GM23338 (cell line): ENCODE data around the gene CD2AP. TPM values are rescaled to one million over a fixed set of nuclear protein-coding genes. Genes with fewer than 3 reads are reported as not detected.
A peak's percentile ranks its signal among the peaks of the same experiment; 100 is the strongest.

ENCODE experiments used
- ATAC-seq: fragments of 200-7000 bp; cut with Tn5 transposase; 3 replicates; pipeline ENCODE4 v1.9.1; 2020
- DNase-seq: peaks from one replicate; pipeline ENCODE4 v3.0.0-alpha.2; 2015; ENCODE audit warnings: low spot score
- H2AFZ ChIP-seq: fragments of 200-600 bp; sonication (generic); 2 replicates; pipeline ENCODE4 v1.8.0; 2016; ENCODE audit warnings: antibody characterized with exemption, mild to moderate bottlenecking, moderate library complexity
- H3F3A ChIP-seq: fragments of 200-600 bp; sonication (generic); replicated peaks from 2 replicates; pipeline ENCODE4 v1.8.0; 2017; ENCODE audit warnings: antibody characterized with exemption, mixed run types, low read depth
- H3K27ac ChIP-seq: fragments of 200-600 bp; sonication (generic); 2 replicates; pipeline ENCODE4 v1.6.1; 2016; ENCODE audit warnings: low read depth
- H3K27me3 ChIP-seq: fragments of 200-600 bp; sonication (generic); 2 replicates; pipeline ENCODE4 v1.8.0; 2016; ENCODE audit warnings: mild to moderate bottlenecking, mixed run types, moderate library complexity; ENCODE audit not compliant: insufficient read depth
- H3K36me3 ChIP-seq: fragments of 200-600 bp; sonication (generic); 2 replicates; pipeline ENCODE4 v1.8.0; 2016; ENCODE audit warnings: mild to moderate bottlenecking; ENCODE audit not compliant: insufficient read depth
- H3K4me1 ChIP-seq: fragments of 200-600 bp; sonication (generic); 2 replicates; pipeline ENCODE4 v1.8.0; 2016; ENCODE audit warnings: mild to moderate bottlenecking, moderate library complexity; ENCODE audit not compliant: insufficient read depth
- H3K4me2 ChIP-seq: fragments of 200-600 bp; sonication (generic); 2 replicates; pipeline ENCODE4 v1.7.1; 2017; ENCODE audit warnings: mixed run types
- H3K4me3 ChIP-seq: fragments of 200-600 bp; sonication (generic); 2 replicates; pipeline ENCODE4 v1.6.1; 2016; ENCODE audit warnings: mixed run types
- H3K79me2 ChIP-seq: fragments of 200-600 bp; sonication (generic); replicated peaks from 2 replicates; pipeline ENCODE4 v1.8.0; 2017; ENCODE audit warnings: mild to moderate bottlenecking; ENCODE audit not compliant: insufficient read depth
- H3K9me2 ChIP-seq: fragments of 200-600 bp; sonication (generic); 2 replicates; pipeline ENCODE4 v1.8.0; 2017; ENCODE audit not compliant: insufficient read depth
- H4K20me1 ChIP-seq: fragments of 200-600 bp; sonication (generic); replicated peaks from 2 replicates; pipeline ENCODE4 v1.8.0; 2017; ENCODE audit warnings: mild to moderate bottlenecking; ENCODE audit not compliant: insufficient read depth
- H3K27ac Mint-ChIP-seq: 2 replicates; pipeline ENCODE4 v1.8.0; 2020; ENCODE audit warnings: inconsistent platforms, mild to moderate bottlenecking, moderate library complexity, mixed read lengths
- H3K27me3 Mint-ChIP-seq: 3 replicates; pipeline ENCODE4 v1.8.0; 2022; ENCODE audit warnings: low read depth, mild to moderate bottlenecking, moderate library complexity, mixed read lengths, inconsistent platforms; ENCODE audit not compliant: insufficient read depth, poor library complexity
- H3K36me3 Mint-ChIP-seq: 3 replicates; pipeline ENCODE4 v1.8.0; 2021; ENCODE audit warnings: low read depth, mild to moderate bottlenecking, inconsistent platforms, moderate library complexity, mixed read lengths
- H3K4me1 Mint-ChIP-seq: 3 replicates; pipeline ENCODE4 v1.8.0; 2020; ENCODE audit warnings: mild to moderate bottlenecking, inconsistent platforms, mixed read lengths
- H3K4me3 Mint-ChIP-seq: 3 replicates; pipeline ENCODE4 v1.8.0; 2021; ENCODE audit warnings: moderate library complexity, mild to moderate bottlenecking, inconsistent platforms, mixed read lengths
- H3K9me3 Mint-ChIP-seq: 3 replicates; pipeline ENCODE4 v1.8.0; 2020; ENCODE audit warnings: moderate library complexity, mild to moderate bottlenecking, inconsistent platforms, mixed read lengths
- CREB1 ChIP-seq: fragments of 250-450 bp; sonication (Bioruptor Pico); IDR thresholded peaks from 2 replicates; pipeline ENCODE4 v1.5.0; 2020; ENCODE audit warnings: low read depth, mild to moderate bottlenecking, moderate library complexity
- CTCF ChIP-seq, 2 experiments: fragments of 200-600 bp in 1 of 2; sonication (generic) in 1 of 2; conservative IDR thresholded peaks; 2 replicates each; pipeline versions ENCODE4 v1.5.1 to v1.6.1; 2016 to 2017; ENCODE audit warnings: antibody characterized with exemption in 2 of 2, low read depth in 2 of 2, mild to moderate bottlenecking in 2 of 2, moderate library complexity in 1 of 2
- EZH2 ChIP-seq: fragments of 200-600 bp; sonication (generic); IDR thresholded peaks from one replicate; pipeline ENCODE4 v1.8.0; 2017; ENCODE audit warnings: antibody characterized with exemption, mild to moderate bottlenecking, low read depth; ENCODE audit not compliant: unreplicated experiment
- EZH2phosphoT487 ChIP-seq: fragments of 200-600 bp; sonication (generic); IDR thresholded peaks from one replicate; pipeline ENCODE4 v1.8.1; 2018; ENCODE audit warnings: antibody characterized with exemption; ENCODE audit not compliant: unreplicated experiment
- NANOG ChIP-seq: IDR thresholded peaks from 2 replicates; pipeline ENCODE4 v1.6.1; 2016; ENCODE audit warnings: antibody characterized with exemption, borderline replicate concordance
- STAT1 ChIP-seq: IDR thresholded peaks from one replicate; pipeline ENCODE4 v1.6.1; 2016; ENCODE audit warnings: antibody characterized with exemption; ENCODE audit not compliant: unreplicated experiment
- ZNF114 ChIP-seq: fragments of 250-450 bp; sonication (Bioruptor Pico); IDR thresholded peaks from 2 replicates; pipeline ENCODE4 v1.5.0; 2020; ENCODE audit warnings: mild to moderate bottlenecking, moderate library complexity
- ZNF331 ChIP-seq: fragments of 250-450 bp; sonication (Bioruptor Pico); IDR thresholded peaks from 2 replicates; pipeline ENCODE4 v1.5.0; 2020; ENCODE audit warnings: low read depth, mild to moderate bottlenecking, moderate library complexity
- long read RNA-seq: library from polyadenylated mRNA; unstranded; transcript quantifications from one replicate; pipeline ENCODE4 v2.0.0, GENCODE V29; 2020; ENCODE audit not compliant: unreplicated experiment
- polyA plus RNA-seq: library from polyadenylated mRNA; unstranded; fragments of >200 nt; fragmentation: Nextera tagmentation; extraction: Ambion mirVana; gene quantifications from 2 replicates; pipeline ENCODE4 v1.2.1, GENCODE V29; 2016
- total RNA-seq: library from RNA; depleted of rRNA; stranded (reverse); fragments of >200 nt; shearing (Covaris generic); gene quantifications from 2 replicates; pipeline ENCODE4 v1.2.3, GENCODE V29; 2014; rRNA removed
- TF ChIP-seq, protein P1 (sequence below): IDR thresholded peaks from one replicate; pipeline ENCODE4 v1.6.1; 2018; ENCODE audit warnings: antibody characterized with exemption; ENCODE audit not compliant: unreplicated experiment
- TF ChIP-seq, protein P2 (sequence below): IDR thresholded peaks from 2 replicates; pipeline ENCODE4 v1.6.1; 2016; ENCODE audit warnings: antibody characterized with exemption

CD2AP gene, protein sequence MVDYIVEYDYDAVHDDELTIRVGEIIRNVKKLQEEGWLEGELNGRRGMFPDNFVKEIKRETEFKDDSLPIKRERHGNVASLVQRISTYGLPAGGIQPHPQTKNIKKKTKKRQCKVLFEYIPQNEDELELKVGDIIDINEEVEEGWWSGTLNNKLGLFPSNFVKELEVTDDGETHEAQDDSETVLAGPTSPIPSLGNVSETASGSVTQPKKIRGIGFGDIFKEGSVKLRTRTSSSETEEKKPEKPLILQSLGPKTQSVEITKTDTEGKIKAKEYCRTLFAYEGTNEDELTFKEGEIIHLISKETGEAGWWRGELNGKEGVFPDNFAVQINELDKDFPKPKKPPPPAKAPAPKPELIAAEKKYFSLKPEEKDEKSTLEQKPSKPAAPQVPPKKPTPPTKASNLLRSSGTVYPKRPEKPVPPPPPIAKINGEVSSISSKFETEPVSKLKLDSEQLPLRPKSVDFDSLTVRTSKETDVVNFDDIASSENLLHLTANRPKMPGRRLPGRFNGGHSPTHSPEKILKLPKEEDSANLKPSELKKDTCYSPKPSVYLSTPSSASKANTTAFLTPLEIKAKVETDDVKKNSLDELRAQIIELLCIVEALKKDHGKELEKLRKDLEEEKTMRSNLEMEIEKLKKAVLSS
- 81.7 and 93.2 TPM in 2 replicates for total RNA-seq
- polyA plus RNA-seq: 29.9 and 38.0 TPM in 2 replicates
- long read RNA-seq, partial matches to known transcripts: 15 of 22 reads
- long read RNA-seq, other reads (novel, unspliced or antisense): 7 of 22 reads

GRCh38 chr6:47477497-47478232 is at the start of gene CD2AP:
CD2AP (plus strand) TSS chr6:47477789; CDS start chr6:47478245, 456 bp downstream.
- DNase-seq (peak; percentile 97), ATAC-seq (peak; percentile 82)
- Mint-ChIP-seq H3K36me3 (peaks cover 2% of the 10 kb centered on the region; the same call in 1 of the 3 replicates), H3K27me3 (peaks cover 6% of the 10 kb centered on the region), H3K27ac (peak within 1 kb of the TSS; percentile 99), H3K9me3 (no peaks in the 10 kb centered on the region; the same call in 2 of the 3 replicates), H3K4me1 (peaks cover 35% of the 10 kb centered on the region), H3K4me3 (peak within 1 kb of the TSS; percentile 96)
- peak within 1 kb of the TSS; percentile 98 for H3K27ac ChIP-seq
- peak within 1 kb of the TSS; percentile 70 for H2AFZ ChIP-seq
- H3K4me2 ChIP-seq: peak within 1 kb of the TSS; percentile 85
- no peaks in the 10 kb centered on the region for H3K9me2 ChIP-seq
- peaks cover 31% of the 10 kb centered on the region for H3K4me1 ChIP-seq
- H3K27me3 ChIP-seq: no peaks in the 10 kb centered on the region
- peaks cover 10% of the 10 kb centered on the region for H4K20me1 ChIP-seq
- peaks cover 5% of the 10 kb centered on the region for H3F3A ChIP-seq
- no peaks in the 10 kb centered on the region for H3K36me3 ChIP-seq
- peak within 1 kb of the TSS; percentile 68 for H3K4me3 ChIP-seq
- H3K79me2 ChIP-seq: peaks cover 46% of the 10 kb centered on the region
- TF ChIP-seq CTCF (conservative IDR thresholded peaks at IDR 0.05; ENCODE audit: low read depth in 2 of 2) (0 out of 4 replicates have a peak, but pooled peaks of 1 of the 2 experiments have one; percentile 1), ZNF114 (CRISPR knock-in tag) (no peak), EZH2 (no peak), NANOG (no peak), ZNF331 (CRISPR knock-in tag) (no peak), STAT1 (no peak), CREB1 (CRISPR knock-in tag) (peak; percentile 98), EZH2phosphoT487 (no peak)
- TF ChIP-seq, protein P1, sequence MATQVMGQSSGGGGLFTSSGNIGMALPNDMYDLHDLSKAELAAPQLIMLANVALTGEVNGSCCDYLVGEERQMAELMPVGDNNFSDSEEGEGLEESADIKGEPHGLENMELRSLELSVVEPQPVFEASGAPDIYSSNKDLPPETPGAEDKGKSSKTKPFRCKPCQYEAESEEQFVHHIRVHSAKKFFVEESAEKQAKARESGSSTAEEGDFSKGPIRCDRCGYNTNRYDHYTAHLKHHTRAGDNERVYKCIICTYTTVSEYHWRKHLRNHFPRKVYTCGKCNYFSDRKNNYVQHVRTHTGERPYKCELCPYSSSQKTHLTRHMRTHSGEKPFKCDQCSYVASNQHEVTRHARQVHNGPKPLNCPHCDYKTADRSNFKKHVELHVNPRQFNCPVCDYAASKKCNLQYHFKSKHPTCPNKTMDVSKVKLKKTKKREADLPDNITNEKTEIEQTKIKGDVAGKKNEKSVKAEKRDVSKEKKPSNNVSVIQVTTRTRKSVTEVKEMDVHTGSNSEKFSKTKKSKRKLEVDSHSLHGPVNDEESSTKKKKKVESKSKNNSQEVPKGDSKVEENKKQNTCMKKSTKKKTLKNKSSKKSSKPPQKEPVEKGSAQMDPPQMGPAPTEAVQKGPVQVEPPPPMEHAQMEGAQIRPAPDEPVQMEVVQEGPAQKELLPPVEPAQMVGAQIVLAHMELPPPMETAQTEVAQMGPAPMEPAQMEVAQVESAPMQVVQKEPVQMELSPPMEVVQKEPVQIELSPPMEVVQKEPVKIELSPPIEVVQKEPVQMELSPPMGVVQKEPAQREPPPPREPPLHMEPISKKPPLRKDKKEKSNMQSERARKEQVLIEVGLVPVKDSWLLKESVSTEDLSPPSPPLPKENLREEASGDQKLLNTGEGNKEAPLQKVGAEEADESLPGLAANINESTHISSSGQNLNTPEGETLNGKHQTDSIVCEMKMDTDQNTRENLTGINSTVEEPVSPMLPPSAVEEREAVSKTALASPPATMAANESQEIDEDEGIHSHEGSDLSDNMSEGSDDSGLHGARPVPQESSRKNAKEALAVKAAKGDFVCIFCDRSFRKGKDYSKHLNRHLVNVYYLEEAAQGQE: no peak
- TF ChIP-seq, protein P2, sequence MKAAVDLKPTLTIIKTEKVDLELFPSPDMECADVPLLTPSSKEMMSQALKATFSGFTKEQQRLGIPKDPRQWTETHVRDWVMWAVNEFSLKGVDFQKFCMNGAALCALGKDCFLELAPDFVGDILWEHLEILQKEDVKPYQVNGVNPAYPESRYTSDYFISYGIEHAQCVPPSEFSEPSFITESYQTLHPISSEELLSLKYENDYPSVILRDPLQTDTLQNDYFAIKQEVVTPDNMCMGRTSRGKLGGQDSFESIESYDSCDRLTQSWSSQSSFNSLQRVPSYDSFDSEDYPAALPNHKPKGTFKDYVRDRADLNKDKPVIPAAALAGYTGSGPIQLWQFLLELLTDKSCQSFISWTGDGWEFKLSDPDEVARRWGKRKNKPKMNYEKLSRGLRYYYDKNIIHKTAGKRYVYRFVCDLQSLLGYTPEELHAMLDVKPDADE: 0 out of 2 replicates have a peak, but pooled peaks have one; percentile 48
